K562 (cell line): ENCODE results near the gene ZCCHC4. TPM values are rescaled to one million over a fixed set of nuclear protein-coding genes. Genes with fewer than 3 reads are reported as not detected.
A peak's percentile ranks its signal among the peaks of the same experiment; 100 is the strongest.

ENCODE experiments used
- GATAD2A ChIP-seq: fragments of 450-650 bp; IDR thresholded peaks from 2 replicates; pipeline ENCODE4 v1.6.1; 2017
- ILK ChIP-seq: fragments of 450-650 bp; IDR thresholded peaks from 2 replicates; pipeline ENCODE4 v1.6.1; 2016; ENCODE audit warnings: missing genetic modification characterization, low read depth, mild to moderate bottlenecking, missing compliant biosample characterization, moderate library complexity, borderline replicate concordance
- KDM2B ChIP-seq: fragments of 250-450 bp; sonication (Bioruptor Pico); IDR thresholded peaks from 2 replicates; pipeline ENCODE4 v1.8.0; 2021; ENCODE audit warnings: mild to moderate bottlenecking, moderate library complexity
- MEIS2 ChIP-seq: fragments of 450-650 bp; IDR thresholded peaks from 2 replicates; pipeline ENCODE4 v1.6.1; 2014; ENCODE audit warnings: mild to moderate bottlenecking; ENCODE audit not compliant: partially characterized antibody
- MXI1 ChIP-seq: IDR thresholded peaks from 2 replicates; pipeline ENCODE4 v1.6.1; 2011; ENCODE audit warnings: low read depth, mild to moderate bottlenecking, improper control_type of control experiment, low read length
- PML ChIP-seq: IDR thresholded peaks from 2 replicates; pipeline ENCODE4 v1.6.1; 2012; ENCODE audit warnings: low read length, inconsistent platforms
- POLR2AphosphoS5 ChIP-seq: IDR thresholded peaks from 2 replicates; pipeline ENCODE4 v1.6.1; 2011; ENCODE audit warnings: mild to moderate bottlenecking, low read depth, low read length, moderate library complexity; ENCODE audit not compliant: control insufficient read depth, insufficient read depth
- PYGO2 ChIP-seq: fragments of 450-650 bp; IDR thresholded peaks from 2 replicates; pipeline ENCODE4 v1.6.1; 2016; ENCODE audit warnings: mild to moderate bottlenecking, missing genetic modification characterization, moderate library complexity, missing compliant biosample characterization
- RBM17 ChIP-seq: fragments of 200-400 bp; formaldehyde crosslinking; IDR thresholded peaks from 2 replicates; pipeline ENCODE4 v1.6.1; 2017; ENCODE audit warnings: low read depth, mild to moderate bottlenecking, low read length, borderline replicate concordance
- RCOR1 ChIP-seq, 2 experiments: IDR thresholded peaks; 2 replicates each; pipeline ENCODE4 v1.6.1; 2012; ENCODE audit warnings: low read depth in 2 of 2, low read length in 2 of 2, borderline replicate concordance in 1 of 2, improper control_type of control experiment in 1 of 2
- SMARCB1 ChIP-seq: IDR thresholded peaks from 2 replicates; pipeline ENCODE4 v1.6.1; 2011; ENCODE audit warnings: improper control_type of control experiment, low read depth; ENCODE audit not compliant: insufficient read length
- SNIP1 ChIP-seq: fragments of 450-650 bp; IDR thresholded peaks from 2 replicates; pipeline ENCODE4 v1.7.1; 2017; ENCODE audit warnings: low read depth, mild to moderate bottlenecking
- TARDBP ChIP-seq: fragments of 450-650 bp; IDR thresholded peaks from 2 replicates; pipeline ENCODE4 v1.6.1; 2016
- TCFL5 ChIP-seq: fragments of 250-450 bp; sonication (Bioruptor Pico); conservative IDR thresholded peaks from 2 replicates; pipeline ENCODE4 v1.6.1; 2021; ENCODE audit warnings: mild to moderate bottlenecking, moderate library complexity, matching md5 sums
- TRIM24 ChIP-seq, 2 experiments: fragments of 450-650 bp; IDR thresholded peaks; 2 replicates each; pipeline ENCODE4 v1.6.1; 2016
- ZKSCAN1 ChIP-seq: fragments of 150-350 bp; IDR thresholded peaks from 2 replicates; pipeline ENCODE4 v1.6.1; 2016; ENCODE audit warnings: low read depth, low read length
- ZNF143 ChIP-seq: sonication (generic); formaldehyde crosslinking; IDR thresholded peaks from 2 replicates; pipeline ENCODE4 v1.9.0; 2022; ENCODE audit warnings: mild to moderate bottlenecking, missing genetic modification reagents
- ZNF764 ChIP-seq: fragments of 250-450 bp; sonication (Bioruptor Pico); IDR thresholded peaks from 2 replicates; pipeline ENCODE4 v1.4.0; 2020; ENCODE audit warnings: low read depth, mild to moderate bottlenecking, moderate library complexity
- ZNF766 ChIP-seq: fragments of 200-800 bp; sonication (Bioruptor generic); conservative IDR thresholded peaks from 2 replicates; pipeline ENCODE4 v1.6.1; 2016; ENCODE audit warnings: missing genetic modification characterization, missing compliant biosample characterization
- polyA plus RNA-seq, 8 experiments: library from polyadenylated mRNA; depleted of rRNA in 4 of 8; stranded (reverse) in 5 of 8; unstranded in 3 of 8; fragments of >200 nt; fragmentation: Nextera tagmentation in 2 of 8; fragmentation: Illumina TruSeq in 1 of 8; extraction: Ambion mirVana in 2 of 8; extraction: Trizol in 1 of 8; gene quantifications; 2 replicates each; pipeline versions ENCODE4 v1.2.1 to v1.2.3, GENCODE V29; 2011 to 2014; ENCODE audit warnings: inconsistent platforms in 1 of 8, missing spikeins in 1 of 8
- total RNA-seq, 7 experiments: library from RNA; depleted of rRNA in 6 of 7; stranded (reverse); fragments of >200 nt in 6 of 7; fragmentation: Illumina TruSeq in 2 of 7; extraction: Trizol in 2 of 7; gene quantifications; 2 replicates each; pipeline versions ENCODE4 v1.2.1 to v1.2.3, GENCODE V29; 2011 to 2021; ENCODE audit warnings: low replicate concordance in 1 of 7
- TF ChIP-seq, protein P1 (sequence below), 2 experiments: IDR thresholded peaks in 1 of 2; conservative IDR thresholded peaks in 1 of 2; 2 replicates each; pipeline ENCODE4 v1.6.1; 2016; ENCODE audit warnings: low read depth in 2 of 2, mild to moderate bottlenecking in 1 of 2, missing compliant biosample characterization in 1 of 2, missing genetic modification characterization in 1 of 2, moderate library complexity in 1 of 2
- TF ChIP-seq, protein P2 (sequence below): fragments of 450-650 bp; IDR thresholded peaks from 2 replicates; pipeline ENCODE4 v1.6.1; 2014; ENCODE audit warnings: low read depth, mild to moderate bottlenecking, moderate library complexity, borderline replicate concordance
- TF ChIP-seq, protein P3 (sequence below): fragments of 250-450 bp; sonication (Bioruptor Pico); IDR thresholded peaks from 2 replicates; pipeline ENCODE4 v1.8.0; 2021; ENCODE audit warnings: mild to moderate bottlenecking, moderate library complexity

The ZCCHC4 gene
- total and polyA plus RNA-seq, 9 of the 15 experiments (the other 6 are each of a cell fraction or from before 2014, with no cell fraction given) = 5.3 to 26.1 (median 15.2) TPM

DNA sequence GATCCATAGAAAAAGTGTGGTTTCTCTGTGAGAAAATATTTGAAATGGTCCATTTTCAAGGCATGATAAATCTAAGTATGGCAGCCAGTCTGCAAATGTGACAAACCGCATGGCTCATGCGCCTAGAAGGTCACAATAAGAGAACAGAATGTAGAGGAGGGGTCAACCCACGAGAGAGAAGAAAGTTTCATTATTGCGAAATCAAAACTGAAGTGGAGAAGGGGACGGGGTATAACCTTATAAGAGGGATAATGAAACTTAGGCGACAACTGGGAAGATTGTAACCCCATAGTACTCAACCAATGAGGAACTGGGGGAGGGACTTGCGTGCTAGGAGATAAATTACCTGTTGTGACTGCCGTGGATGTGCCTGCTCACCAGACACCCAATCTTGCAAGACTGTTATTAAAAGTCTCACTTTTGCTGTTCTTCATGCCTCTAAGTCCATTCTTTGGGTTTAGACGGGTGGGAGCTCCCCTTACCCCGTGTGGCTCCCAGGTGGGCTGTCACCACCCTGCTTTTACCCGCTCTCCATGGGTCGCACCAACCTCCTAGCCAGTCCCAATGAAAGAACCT, 21.3 kb upstream of the ZCCHC4 start (continued):
- TF ChIP-seq, protein P1, sequence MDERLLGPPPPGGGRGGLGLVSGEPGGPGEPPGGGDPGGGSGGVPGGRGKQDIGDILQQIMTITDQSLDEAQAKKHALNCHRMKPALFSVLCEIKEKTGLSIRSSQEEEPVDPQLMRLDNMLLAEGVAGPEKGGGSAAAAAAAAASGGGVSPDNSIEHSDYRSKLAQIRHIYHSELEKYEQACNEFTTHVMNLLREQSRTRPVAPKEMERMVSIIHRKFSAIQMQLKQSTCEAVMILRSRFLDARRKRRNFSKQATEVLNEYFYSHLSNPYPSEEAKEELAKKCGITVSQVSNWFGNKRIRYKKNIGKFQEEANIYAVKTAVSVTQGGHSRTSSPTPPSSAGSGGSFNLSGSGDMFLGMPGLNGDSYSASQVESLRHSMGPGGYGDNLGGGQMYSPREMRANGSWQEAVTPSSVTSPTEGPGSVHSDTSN (CRISPR knock-in tag; IDR thresholded peaks at IDR 0.05; ENCODE audit: low read depth) = no peak
- TF ChIP-seq, protein P1 (tag; conservative IDR thresholded peaks at IDR 0.05; ENCODE audit: low read depth) = peak; percentile 36
- no peak for TF ChIP-seq PYGO2
- peak; percentile 44 for TF ChIP-seq MEIS2
- TF ChIP-seq ILK (tag) = no peak
- no peak for TF ChIP-seq RBM17
- no peak for TF ChIP-seq ZKSCAN1
- no peak for TF ChIP-seq TCFL5 (CRISPR knock-in tag)
- TF ChIP-seq, protein P2, sequence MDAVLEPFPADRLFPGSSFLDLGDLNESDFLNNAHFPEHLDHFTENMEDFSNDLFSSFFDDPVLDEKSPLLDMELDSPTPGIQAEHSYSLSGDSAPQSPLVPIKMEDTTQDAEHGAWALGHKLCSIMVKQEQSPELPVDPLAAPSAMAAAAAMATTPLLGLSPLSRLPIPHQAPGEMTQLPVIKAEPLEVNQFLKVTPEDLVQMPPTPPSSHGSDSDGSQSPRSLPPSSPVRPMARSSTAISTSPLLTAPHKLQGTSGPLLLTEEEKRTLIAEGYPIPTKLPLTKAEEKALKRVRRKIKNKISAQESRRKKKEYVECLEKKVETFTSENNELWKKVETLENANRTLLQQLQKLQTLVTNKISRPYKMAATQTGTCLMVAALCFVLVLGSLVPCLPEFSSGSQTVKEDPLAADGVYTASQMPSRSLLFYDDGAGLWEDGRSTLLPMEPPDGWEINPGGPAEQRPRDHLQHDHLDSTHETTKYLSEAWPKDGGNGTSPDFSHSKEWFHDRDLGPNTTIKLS = no peak
- TF ChIP-seq GATAD2A = no peak
- TF ChIP-seq RCOR1 (IDR thresholded peaks at IDR 0.05; ENCODE audit: borderline replicate concordance in 1 of 2, low read depth in 2 of 2, low read length in 2 of 2) = no peak
- TF ChIP-seq, protein P3, sequence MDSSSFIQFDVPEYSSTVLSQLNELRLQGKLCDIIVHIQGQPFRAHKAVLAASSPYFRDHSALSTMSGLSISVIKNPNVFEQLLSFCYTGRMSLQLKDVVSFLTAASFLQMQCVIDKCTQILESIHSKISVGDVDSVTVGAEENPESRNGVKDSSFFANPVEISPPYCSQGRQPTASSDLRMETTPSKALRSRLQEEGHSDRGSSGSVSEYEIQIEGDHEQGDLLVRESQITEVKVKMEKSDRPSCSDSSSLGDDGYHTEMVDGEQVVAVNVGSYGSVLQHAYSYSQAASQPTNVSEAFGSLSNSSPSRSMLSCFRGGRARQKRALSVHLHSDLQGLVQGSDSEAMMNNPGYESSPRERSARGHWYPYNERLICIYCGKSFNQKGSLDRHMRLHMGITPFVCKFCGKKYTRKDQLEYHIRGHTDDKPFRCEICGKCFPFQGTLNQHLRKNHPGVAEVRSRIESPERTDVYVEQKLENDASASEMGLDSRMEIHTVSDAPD = no peak
- TF ChIP-seq ZNF766 (CRISPR knock-in tag) = no peak
- no peak for TF ChIP-seq MXI1
- no peak for TF ChIP-seq PML
- no peak for TF ChIP-seq ZNF764
- no peak for TF ChIP-seq SNIP1
- no peak for TF ChIP-seq TRIM24 (IDR thresholded peaks at IDR 0.05)
- TF ChIP-seq POLR2AphosphoS5 = no peak
- no peak for TF ChIP-seq KDM2B (CRISPR knock-in tag)
- TF ChIP-seq TARDBP = no peak
- no peak for TF ChIP-seq SMARCB1
- no peak for TF ChIP-seq ZNF143 (CRISPR knock-in tag)
- TF ChIP-seq, all 486 proteins: peak for 7
